22Rv1 (cell line): ENCODE data around the gene VGLL1.

ENCODE experiments used
- CTCF ChIP-seq: fragments of 450-650 bp; IDR thresholded peaks from 2 replicates; pipeline ENCODE4 v1.5.1; 2017; ENCODE audit warnings: mild to moderate bottlenecking
- ZFX ChIP-seq: fragments of 450-650 bp; IDR thresholded peaks from 2 replicates; pipeline ENCODE4 v1.6.1; 2017; ENCODE audit warnings: antibody characterized with exemption, borderline replicate concordance

- TF ChIP-seq CTCF: no peak
- no peak for TF ChIP-seq ZFX
These were observed at the start of gene VGLL1 for GRCh38 chrX:136531951-136532350.
